HG02678 (cell line): Measurements from ENCODE around the gene NRARP.
A peak's percentile ranks its signal among the peaks of the same experiment; 100 is the strongest.

ENCODE experiments used
- ATAC-seq: cut with Tn5 transposase; IDR thresholded peaks from one replicate; pipeline ENCODE4 v1.9.1; 2021; ENCODE audit warnings: mild to moderate bottlenecking, moderate library complexity; ENCODE audit not compliant: unreplicated experiment

Gene NRARP

DNA sequence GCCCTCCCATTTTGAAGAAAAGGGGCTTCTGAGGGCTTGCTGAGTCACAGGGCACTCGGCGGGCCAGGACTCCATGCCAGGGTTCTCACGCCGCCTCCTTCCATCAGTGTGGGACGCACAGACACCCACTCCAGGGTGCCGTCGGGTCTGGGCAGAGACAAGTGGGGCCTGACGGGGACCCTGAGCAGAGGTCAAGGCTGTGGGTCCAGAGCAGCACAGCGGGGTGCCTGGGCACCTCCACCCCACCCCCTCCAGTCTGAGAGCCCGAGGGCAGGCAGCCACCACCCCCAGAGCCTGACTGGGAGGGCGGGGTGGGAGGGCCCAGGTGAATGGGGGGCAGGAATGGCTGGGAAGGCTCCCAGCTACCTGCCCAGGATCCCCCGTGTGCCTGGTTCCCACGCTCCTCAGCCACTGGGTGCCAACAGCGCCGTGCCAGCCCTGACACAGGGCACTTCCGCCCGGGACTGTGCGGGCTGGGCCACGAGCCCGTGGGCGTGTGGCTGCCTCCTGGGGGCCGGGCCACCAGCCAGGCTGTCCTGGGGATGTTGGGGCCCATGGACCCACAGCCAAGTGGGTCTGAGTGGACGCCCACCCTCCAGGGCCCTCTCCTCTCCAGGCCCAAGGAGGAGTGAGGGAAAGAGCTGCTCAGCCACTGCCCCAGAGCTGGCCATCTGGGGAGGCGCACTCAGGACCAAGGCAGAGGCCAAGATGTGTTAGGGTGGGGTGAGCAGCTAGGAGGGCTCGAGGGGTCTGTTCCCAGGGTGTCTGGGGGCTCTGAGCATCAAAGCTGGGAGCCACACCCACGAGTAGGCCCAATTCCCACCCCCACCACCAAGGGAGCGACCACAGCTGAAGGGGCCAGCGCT, 10.1 kb upstream of the NRARP start:
- ATAC-seq, result no peak

DNA sequence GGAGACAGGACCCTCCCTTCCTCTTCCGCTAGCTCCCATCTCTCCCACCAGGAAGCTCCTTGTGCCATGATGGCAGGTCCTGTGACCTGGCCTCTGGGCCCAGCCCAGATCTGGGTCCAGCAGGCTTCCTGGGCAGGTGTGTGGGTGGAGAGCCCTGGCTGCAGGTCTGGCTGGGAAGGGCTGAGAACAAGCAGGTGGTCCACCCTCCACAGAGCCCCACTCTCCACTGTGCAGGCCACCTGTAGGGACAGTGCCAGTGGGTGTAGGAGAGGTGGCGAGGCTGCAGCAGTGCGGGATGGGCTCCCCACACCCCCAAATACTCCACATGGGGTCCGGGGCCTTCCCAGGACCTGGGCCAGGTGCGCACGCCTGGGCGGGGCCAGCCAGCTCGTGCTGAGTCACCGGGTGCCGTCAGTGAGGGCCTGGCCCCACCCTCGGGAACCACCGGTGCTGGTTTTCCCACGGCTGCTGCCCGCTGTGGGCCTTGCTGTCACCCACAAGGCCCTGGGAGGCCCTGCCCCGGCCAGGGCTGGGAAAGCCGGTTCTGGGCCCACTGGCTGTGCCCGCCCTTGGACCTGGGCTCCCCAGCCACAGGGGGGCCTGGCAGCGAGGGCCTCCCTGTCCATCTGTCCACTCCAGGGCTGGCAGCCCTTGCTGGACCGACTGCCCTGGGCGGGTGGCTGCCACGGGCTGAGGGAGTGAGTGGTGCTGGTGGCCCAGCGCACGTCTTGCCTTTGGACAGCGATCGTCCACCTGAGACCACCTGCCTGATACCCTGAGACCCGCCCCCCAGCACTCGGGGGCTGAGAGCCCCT, 9.3 kb upstream of the NRARP start:
- no peak for ATAC-seq

DNA sequence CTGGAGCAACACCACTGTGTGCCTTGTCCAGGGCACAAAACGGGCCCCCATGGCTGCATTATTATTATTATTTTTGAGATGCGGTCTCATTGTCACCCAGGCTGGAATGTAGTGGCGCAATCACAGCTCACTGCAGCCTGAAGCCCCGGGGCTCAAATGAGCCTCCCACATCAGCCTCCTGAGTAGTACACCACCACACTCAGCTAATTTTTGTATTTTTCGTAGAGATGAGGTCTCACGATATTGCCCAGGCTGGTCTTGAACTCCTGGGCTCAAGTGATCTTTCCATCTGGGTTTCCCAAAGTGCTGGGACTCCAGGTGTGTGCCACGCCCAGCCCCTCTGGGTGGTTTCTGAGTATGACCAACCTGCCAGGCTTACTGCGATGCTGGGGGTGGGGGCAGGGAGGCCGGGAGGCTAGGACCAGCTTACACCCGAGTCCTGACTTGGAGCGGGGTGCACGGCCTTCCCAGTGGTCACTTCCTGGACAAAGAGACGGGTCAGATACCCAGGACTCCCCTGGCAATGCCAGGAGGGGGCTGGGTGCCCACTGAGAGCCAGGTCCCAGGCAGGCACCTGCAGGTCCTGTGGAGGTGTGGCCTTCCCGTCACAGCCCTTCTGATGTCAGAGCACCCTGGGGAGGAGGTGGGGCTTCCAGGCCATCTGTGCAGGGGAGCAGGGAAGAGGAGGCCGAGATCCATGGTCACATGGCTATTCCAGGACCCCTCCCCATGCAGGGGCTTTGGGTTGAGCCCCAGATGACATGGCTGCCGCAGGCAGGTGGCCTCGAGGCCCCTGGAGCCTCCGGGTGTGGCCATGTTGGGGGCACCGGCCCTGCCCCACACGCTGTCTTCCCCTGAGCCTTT, 8.3 kb upstream of the NRARP start:
- ATAC-seq, result no peak

DNA sequence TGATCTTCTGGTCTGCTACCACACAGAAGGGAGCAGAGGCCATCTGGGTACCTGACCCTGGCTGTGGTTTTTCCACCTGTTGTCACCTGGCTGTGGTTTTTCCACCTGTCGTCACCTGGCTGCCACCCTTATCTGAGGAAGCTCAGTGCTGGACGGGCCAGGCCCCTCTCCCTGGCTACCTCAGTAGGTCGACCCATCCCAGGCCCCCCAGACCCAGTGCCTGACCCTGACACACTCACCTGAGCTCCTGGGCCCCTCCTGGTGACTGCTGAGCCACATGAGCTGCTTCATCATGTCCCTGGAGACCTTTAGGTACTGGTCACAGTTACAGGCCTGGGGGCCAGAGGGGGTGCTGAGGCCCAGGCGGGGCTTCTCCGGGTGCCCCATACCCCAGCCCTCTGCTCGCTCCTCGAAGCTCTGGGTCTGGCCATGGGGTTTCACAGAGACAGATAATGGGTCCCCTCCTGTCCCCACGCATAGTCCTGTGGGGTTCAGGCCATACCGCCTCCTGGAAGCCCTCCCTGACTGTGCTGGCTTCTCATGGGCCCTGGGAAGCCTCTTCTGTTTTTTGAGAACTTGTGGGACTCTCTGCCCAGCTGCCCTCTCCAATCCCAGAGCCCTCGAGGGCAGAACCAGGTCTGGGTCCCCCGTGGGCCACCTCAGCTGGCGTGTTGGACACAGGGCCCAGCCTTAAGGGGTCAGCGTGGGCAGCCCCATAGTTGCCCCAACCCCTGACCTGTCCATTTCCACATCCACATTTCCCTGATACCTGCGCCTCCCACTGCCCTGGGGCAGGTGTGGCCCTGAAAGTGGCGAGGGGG, 7.5 kb upstream of the NRARP start:
- no peak for ATAC-seq

DNA sequence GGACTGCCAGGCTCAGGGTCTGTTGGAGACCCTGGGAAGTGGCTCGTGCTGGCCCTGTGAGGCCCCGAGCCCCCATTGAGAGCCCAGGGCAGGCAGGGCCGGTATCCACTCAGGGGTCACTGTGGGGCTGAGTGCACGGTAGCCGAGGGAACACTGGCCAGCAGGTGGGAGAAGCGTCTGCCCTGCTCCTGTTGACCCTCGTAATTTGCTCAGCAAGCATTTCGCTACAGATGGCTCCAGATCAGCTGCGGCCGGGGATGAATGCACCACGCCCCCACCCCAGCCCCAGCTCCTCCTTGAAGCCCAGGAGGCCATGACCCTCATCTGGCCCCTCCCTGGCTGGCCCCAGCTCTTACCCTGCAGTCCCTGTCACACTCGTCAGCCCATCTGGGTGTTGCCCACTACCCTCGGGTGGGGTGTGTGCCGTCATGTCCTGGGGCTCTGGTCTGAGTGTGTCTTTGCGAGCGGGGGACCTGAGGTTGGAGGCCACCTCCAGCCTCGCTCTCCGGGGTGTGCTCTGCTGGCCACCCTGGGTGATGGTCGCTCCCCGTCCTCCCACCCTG, 6.1 kb upstream of the NRARP start:
- no peak for ATAC-seq

DNA sequence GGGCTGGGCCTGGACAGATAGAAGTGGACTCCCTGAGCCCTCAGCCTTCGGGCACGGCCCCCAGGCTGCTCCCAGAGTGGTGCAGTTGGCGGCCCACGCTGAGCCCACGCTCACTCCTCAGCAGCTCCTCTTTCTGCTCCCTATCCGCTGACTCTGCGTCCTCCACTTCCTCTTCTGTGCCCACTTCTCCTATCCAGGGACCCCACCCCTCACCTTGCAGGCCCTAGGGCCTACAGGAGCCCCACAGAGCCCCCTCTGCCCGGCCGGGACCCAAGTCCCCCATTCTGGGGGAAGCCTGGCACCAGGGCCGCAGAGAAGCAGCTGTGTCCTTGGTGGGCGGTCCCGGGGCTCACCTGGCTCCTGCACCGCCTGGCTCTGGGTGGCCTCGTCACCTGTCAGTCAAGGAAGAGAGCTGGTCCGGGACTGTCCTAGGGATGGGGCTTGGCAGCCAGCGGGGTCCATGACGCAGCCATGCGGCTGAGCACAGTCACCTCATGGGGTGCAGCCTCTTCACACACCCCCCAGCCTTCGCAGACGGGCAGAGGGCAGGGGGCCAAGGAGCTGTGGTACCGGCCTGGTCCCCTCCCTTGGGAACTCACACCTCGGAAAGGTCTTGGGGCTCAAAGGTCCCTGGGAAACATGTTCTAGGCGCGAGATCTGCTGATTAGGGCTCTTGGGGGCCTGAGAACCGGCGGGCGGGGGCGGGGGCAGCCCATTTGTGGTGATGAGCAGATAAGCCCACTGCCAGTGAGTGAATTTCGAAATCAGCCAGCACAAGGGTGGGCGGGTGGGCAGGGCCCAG, 5.4 kb upstream of the NRARP start:
- ATAC-seq, result no peak

DNA sequence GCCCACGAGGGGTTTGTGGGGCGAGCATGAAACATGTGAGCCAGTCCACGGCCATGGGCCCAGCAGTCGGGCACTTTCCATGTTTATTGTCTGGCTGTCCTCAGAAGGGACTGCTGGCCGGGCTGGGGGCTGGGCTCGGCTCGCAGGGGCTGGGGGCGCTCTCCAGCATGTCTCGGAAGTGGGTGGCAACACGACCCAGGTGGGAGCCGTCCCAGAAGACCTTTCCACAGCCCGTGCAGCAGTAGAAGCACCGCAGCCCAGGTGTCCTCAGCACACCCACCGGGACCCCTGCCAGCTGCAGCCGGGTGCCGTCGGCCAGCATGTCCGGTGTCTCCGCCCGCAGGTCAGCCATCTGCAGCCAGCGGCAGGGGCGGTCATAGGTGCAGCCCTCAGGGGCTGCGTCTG, 4.8 kb upstream of the NRARP start:
- no peak for ATAC-seq

DNA sequence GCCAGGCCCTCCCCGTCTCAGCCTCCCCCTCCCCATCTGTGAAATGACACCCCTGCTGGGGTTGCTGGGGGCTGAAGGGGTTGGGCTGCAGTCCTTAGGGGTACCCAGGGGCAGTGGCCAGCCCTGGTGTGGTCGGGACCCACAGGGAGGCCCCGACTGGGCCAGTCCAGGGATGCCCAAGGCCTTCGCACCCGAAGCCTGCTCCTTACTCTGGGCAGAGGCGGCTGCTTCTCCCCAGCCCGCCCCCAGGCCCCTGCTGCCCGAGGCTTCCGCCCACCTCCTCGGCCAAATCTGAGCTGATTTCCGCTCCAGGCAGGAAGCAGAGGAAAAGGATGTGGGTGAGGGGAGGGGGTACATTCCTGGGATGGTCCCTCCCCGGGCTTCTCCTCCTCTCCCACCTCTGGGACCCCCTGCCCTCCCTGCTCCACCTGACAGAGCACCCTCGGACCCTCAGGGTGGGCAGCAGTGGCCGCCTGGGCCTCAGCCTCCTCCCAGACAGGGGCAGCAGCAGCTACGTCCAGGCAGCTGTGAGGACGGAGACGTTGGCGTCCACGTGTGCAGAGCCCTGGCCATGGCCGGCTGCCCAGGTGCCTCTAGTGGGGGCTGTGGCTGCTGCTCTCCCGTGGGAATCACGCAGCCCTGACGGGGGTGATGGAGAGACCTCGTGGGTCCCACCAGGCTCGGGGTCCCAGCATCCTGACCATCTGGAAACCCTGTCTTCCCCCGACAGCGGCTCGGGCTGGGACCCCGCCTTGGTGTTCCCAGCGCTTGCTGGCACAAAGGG, 4.2 kb upstream of the NRARP start:
- ATAC-seq, result no peak

DNA sequence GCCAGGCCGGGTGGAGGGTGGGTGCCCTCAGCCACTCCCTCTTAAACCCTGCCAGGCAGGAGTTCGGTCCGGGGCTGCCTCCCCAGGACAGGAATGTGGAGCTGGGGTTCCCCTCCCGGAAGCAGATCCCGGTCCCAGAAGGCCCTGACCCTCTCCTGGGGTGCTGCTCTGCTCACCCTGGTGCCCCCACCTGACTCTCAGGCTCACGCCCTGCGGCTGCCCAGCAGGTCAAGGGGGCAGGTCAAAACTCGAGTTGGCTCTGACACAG, 3.7 kb upstream of the NRARP start:
- ATAC-seq, result no peak

DNA sequence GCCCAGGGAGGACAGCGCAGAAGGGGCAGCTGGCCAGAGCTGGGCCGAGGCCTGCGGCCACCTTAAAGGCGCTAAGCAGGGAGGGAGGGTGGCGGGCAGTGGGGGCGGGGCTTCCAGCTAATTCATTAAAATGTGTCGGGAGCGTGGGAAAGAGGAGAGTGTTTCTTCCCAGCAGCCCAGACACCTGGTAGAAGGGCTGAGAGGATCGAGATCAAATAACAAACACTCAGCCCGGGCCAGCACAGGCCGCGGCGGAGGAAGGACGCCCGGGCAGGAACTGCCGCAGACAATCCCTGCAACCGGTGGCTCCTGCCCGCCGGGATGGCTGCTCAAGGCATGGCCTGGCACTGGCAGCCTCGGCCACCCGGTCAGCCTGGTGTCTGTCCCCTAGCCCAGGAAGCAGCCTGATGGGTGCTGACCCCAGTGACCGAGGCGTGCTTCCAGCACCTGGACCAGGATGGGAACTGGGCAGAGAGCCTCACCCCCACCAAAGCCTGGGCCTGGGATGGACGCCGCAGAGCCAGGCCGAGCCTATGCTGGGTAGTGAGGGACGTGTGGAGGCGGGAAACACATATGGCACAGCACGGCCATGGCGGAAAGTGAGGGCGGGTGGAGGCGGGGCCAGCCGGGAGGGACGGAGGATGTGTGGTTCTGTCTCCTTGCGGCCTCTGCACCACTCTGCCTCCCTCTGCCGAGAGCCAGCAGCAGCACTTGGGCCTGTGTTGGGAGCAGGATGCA, 3.2 kb upstream of the NRARP start:
- no peak for ATAC-seq

DNA sequence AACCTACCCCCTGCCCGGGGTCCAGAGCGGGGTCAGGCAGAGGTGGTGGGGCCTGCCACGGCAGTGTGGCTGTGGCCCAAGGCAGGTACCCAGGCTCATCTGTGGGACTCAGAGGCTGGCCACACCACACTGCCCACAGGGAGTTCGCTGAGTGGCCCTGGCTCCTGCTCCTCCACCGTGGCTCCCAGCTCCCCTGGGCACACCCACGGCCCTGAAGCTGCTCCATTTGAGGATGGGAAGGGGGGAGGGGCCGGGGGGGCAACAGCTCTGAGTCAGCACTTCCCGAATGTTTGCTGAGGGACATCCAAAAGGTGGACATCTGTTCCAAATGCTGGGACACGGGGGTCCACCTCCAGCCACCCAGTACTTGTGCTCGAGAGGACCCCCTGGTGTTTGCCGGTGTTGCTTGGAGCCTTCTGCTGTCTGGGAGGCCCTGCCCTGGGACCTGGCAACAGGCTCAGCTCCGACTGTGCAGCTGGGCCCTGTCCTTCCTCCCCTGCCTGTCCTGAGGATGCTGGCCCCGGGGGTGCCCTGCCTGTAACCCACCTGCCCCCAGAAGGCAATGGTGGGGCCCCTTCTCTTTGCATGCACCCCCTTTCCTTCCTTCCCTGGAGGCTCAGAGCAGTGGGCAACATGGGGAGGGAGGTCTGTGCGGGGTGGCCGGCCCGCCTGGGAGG, 2.5 kb upstream of the NRARP start:
- ATAC-seq, result no peak

DNA sequence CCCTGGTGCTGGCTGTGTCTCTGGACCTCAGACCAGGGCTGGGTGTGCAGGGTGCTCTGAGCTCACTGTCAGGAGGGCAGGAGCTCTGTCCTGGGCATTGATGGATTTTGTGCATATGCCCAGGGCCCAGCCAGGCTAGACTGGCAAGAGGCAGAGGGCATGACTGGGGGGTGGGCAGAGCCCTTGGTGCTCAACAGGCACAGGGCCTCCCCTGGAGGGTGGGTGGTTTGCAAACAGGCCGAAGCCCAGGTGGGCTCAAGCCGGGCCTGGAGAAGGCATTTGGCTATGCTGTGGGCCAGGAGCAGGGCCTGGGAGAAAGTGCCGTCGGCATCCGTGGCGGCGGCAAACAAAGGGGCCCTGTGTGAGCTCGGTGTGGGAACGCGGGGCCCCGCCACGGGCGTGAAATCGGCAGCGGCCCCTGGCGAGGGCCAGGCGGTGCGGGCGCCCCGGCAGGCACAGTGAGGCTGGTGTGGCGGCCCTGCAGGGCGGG, 1.9 kb upstream of the NRARP start:
- ATAC-seq, result no peak

DNA sequence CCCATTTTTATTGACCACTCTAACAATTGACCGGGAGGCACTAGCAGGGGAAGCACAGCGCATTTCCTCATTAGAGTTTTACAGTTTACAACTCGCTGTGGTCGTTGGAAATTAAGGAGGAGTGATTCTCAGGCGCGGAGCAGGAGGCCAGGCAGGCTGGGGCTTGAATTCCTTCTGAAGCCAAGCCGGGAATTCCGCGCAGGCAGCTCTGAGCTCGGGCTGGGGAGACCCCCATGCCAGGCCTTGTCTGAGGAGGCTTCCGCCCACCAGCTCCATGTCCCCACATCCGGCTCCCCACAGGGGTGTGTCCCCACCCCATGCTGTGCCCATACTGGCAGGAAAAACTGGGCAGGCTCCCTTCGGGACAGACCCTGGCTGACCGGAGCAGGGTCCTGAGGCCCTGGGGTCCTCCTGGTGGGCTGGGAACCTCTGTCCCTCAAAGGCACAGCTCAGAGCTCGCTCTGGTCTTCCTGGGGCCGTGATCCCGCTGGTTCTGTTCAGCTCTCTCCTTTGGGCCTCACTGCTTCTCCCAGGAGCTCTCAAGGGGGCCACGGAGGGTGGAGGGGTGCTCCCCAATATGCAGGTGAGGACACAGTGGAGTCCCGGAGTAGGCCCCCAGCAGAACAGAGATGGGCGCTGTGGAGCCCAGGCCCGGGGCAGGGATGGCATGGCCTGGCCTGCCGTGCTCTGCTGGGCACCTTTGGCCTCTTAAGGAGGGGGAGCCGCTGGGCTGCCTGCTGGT, 1.3 kb upstream of the NRARP start:
- no peak for ATAC-seq

DNA sequence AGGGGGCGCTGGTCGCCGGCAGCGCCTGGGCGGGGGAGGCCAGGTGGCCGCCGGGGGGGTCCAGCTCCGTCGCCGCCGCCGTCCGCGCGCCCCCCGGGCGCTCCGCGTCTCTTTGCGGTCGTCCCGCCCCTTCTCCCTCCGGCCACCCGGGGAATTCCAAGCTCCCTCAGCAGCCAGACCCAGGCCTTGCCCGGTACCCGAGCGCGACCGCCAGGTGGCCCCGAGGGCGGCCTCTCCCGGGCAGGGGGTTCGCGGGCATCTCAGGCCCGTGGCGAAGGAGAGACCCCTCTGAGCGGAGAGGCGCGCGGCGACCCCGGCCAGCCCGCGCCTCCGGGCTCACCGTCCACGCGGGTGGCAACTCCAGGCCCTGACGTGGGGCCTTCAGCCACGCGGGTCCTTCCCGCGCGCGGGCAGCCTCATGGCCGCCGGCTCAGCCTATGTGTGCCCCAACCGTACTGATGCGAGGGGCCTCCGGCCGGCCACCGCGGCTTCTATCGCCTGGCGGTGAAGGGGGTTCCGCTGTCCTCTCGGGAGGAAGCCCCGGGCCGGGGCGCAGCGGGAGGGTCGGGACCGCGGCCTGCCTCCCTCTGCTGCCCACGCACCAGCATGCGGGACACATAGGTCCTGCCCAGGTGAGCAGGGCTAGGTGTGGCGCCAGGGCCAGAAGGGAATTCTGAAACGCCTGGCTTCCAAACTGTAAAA, 529 bp upstream of the NRARP start:
- peak; percentile 44 for ATAC-seq

DNA sequence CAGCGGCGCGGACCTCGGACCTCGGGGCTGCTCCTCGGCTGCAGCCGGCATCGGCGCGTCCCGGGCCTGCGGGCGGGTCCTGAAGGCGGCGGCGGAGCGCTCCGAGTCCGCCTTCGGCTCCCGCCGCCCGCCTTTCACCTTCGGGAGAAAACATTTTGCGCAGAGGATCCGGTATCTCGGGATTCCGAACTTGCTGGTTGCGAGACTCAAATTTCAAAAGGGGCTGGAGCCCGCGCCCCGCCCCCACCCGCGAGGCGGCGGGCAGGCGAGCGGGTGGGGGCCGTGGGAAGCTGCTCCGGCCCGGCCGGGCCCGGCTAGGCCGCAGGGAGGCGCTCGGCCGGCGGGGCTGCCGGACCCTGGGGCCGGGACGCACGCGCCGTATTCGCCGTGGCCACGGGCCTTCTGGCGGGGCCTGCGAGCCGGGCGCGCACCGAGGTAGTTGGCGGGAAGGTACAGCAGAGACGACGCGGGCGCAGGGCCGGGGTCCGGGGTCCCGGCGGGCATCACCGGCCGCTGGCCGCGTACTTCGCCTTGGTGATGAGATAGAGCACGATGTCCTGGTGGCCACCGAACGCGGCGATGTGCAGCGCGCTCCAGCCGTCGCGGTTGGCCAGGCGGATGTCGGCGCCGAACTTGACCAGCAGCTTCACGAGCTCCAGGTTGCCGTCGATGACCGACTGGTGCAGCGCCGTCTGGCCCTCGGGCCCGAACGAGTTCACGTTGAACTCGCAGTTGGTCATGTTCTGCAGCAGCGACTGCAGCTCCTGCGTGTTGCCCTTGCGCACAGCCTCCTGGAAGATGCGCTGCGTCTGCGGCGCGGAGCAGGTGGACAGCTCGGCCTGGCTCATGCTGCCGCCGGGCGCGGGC, 757 bp downstream of the NRARP start:
- peak; percentile 24 for ATAC-seq
